Uterine smooth muscle cell (primary cell): Measurements from ENCODE around the gene COL20A1. TPM values are rescaled to one million over a fixed set of nuclear protein-coding genes. Genes with fewer than 3 reads are reported as not detected.

Experiments used
- total RNA-seq: library from RNA; depleted of rRNA; stranded (reverse); fragments of >200 nt; gene quantifications from 2 replicates; pipeline ENCODE4 v1.2.3, GENCODE V29; 2014

The COL20A1 gene
- under 0.01 TPM in 1 of 2 replicates, not detected in the other for total RNA-seq

GRCh38 chr20:63292904-63293303 is at the start of gene COL20A1:
TSS of gene COL20A1 (plus strand) at chr20:63293186. CDS start at chr20:63295108, 1,922 bp downstream.

GRCh38 chr20:63254232-63254605 is 38.8 kb upstream of the COL20A1 start, which contains the start of gene NKAIN4:
TSS of gene NKAIN4 (minus strand) at chr20:63254463. CDS start at chr20:63254450, 13 bp downstream.

GRCh38 chr20:63272105-63273058 is 20.6 kb upstream of the COL20A1 start, which contains the start of gene ARFGAP1:
TSS of gene ARFGAP1 (plus strand) at chr20:63272813. CDS start at chr20:63275581, 2,768 bp downstream.

DNA sequence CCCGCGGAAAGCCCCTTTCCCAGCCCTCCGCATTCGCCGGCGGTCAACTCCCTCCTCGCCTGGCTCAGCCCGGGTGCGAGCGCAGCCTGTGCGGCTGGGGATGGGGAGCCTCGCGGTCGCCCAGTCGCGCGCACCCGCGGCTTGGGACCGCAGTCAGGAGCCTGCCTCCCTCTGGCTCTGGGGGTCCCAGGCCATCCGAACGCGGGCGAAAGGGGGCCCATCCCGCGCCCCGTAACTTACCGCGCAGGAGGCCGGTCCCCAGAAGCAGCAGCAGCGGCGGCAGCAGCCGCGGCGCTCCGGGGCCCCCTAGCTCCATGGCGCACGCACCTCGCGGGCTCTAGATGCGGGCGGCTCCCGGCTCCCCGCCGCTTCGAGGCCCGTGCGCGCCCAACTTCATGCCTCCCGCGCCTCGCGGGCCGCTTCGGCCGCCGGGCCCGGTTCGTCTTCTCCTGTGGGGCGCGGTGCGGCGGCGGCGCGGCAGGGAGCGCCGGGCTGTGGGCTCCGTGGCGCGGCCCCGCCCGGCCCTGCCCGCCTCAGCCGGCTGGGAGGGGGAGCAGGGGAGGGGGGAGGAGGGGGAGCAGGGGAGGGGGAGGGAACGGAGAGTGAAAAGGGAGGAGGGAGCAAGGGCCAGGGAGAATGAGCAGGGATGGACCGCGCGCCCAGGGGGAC is 68.0 kb downstream of the COL20A1 start, which contains the start of gene CHRNA4:
Gene CHRNA4 (minus strand): TSS at position 500 of the 669 bp plus-strand sequence. CDS start 184 bp downstream, at position 316.

Other genes starting within 250 kb of the COL20A1 start
- gene YTHDF1, start 77.1 kb upstream of the COL20A1 start, total RNA-seq, result 16.5 and 19.3 TPM in 2 replicates
- not detected in 2 replicates for gene BIRC7, start 57.3 kb upstream of the COL20A1 start, total RNA-seq
- gene NKAIN4, start 38.7 kb upstream of the COL20A1 start, total RNA-seq, result not detected in 2 replicates
- gene ARFGAP1, start 20.4 kb upstream of the COL20A1 start, total RNA-seq, result 97.7 and 106 TPM in 2 replicates
- gene CHRNA4, start 68.2 kb downstream of the COL20A1 start, total RNA-seq, result not detected in 2 replicates
- gene KCNQ2, start 179.5 kb downstream of the COL20A1 start, total RNA-seq, result not detected in 2 replicates
- gene EEF1A2, start 205.9 kb downstream of the COL20A1 start, total RNA-seq, result 0.33 and 1.9 TPM in 2 replicates
- gene PPDPF, start 227.6 kb downstream of the COL20A1 start, total RNA-seq, result 22.7 and 36.0 TPM in 2 replicates
- gene PTK6, start 244.2 kb downstream of the COL20A1 start, total RNA-seq, result 0.11 and 0.12 TPM in 2 replicates